ENCODE results near the gene LDHB.
A peak's percentile ranks its signal among the peaks of the same experiment; 100 is the strongest.
"Not testable (repeated sequence)": the region's sequence is repeated elsewhere in the genome, so short reads cannot be mapped to it uniquely, and the experiment has no call there.

The LDHB gene

DNA sequence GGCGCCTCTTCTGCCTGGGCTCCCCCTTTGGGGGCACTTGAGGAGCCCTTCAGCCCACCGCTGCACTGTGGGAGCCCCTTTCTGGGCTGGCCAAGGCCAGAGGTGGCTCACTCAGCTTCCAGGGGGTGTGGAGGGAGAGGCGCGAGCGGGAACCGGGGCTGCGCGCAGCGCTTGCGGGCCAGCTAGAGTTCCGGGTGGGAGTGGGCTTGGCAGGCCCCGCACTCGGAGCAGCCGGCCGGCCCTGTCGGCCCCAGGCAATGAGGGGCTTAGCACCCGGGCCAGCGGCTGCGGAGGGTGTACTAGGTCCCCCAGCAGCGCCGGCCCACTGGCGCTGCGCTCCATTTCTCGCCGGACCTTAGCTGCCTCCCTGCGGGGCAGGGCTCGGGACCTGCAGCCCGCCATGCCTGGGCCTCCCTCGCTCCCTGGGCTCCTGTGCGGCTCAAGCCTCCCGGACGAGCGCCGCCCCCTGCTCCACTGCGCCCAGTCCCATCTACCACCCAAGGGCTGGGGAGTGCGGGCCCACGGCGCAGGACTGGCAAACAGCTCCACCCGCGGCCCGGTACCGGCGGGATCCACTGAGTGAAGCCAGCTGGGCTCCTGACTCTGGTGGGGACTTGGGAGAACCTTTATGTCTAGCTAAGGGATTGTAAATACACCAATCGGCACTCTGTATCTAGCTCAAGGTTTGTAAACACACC, 3.9 kb upstream of the LDHB start:
- not testable (repeated sequence) for DNase-seq (ENCODE audit: low read depth)

DNA sequence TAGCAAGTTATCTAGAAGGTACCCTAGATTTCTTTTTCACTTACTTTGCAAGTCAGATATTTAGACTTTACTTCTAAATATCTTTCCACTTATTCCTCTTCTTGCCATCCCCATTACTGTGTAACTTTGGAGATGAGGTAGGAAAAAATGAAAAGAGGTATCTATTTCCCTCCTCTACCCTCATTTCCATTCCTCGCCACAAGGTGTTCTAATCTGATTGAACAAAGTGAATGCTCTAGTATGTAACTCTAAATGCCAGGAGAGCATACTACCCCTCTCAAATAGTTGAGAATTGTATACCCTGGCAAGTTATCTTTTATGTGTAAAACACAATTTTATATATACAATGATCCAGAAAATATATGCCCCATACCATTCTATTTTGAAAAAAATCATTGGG, 1.7 kb upstream of the LDHB start:
- no peak for DNase-seq (ENCODE audit: low read depth)

DNA sequence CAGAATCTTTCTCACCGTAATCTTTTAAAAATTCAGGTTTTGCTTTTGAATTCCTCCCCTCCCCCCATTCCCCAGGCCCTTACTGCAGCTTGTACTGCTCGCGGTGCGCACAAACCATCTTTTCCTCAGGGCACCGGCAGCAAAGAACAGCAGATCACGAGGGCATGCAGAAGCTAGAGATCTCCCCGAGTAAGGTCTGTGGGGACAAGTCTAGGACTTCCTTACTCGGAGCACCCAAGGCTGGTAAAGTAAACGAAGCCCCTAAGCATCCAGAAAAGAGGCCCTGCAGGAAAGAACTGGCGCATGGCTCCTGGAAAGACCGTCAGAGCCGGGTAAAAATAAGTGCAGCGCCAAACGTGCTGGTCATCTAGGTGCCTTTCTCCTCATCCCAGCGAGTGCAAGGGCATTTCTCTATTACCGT, 727 bp downstream of the LDHB start:
- peak; percentile 9 for DNase-seq (ENCODE audit: low read depth)

DNA sequence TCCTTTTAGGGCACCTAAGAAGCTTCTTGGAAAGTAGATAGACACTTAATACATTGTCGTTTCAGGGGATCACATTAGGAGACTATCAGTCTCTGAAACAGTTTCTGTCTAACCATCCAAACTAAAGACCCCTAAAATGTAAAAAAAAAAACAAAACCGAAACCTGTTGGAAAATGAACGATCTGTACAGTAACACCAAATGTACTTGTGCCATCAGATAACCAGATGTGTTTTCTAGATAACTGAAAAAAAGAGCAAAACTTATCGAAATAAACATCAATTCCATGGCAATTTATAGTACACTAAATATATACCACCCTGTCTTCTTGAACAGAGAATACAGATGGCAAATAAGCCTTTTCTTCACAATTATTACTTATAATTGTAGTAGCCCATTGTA, 2.1 kb downstream of the LDHB start:
- DNase-seq (ENCODE audit: low read depth) = no peak

DNA sequence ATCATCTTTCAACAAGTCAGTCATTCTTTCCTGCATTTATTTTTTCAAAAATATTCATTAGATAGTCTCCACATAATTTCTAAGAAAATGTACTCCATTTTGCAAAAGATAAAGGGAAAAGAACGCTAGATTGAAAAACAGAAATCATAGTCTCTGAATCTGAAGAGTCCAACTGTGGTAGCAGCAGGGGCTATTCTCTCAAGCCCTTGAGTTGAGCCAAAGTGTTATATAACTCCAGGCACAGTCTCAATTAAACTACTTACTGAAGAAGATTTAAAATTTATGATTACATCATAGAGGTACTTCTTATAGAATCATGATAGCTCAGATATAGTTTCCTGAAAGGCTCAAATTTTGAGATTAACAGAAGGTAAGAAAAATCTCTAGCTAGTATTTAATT, 5.8 kb downstream of the LDHB start:
- DNase-seq (ENCODE audit: low read depth) = no peak

DNA sequence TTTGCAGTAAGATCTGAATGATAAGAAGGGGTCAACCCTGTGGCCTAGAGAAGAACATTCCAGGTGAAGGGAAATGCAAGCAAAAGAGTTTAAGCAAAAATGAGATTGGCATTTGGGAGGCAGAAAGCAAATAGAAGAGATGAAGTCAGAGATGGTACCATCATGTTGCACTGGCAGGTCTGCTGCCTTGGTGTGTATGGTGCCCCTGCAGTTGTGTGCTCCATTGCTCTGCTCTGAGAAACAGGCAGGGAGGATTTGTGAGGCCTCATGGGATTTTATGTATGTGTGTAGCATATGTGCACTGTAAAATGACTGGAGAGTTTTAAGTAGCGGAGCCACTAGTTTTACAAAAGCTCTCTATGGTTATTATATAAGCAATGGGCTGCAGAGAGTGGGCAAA, 6.6 kb downstream of the LDHB start:
- DNase-seq (ENCODE audit: low read depth) = no peak

DNA sequence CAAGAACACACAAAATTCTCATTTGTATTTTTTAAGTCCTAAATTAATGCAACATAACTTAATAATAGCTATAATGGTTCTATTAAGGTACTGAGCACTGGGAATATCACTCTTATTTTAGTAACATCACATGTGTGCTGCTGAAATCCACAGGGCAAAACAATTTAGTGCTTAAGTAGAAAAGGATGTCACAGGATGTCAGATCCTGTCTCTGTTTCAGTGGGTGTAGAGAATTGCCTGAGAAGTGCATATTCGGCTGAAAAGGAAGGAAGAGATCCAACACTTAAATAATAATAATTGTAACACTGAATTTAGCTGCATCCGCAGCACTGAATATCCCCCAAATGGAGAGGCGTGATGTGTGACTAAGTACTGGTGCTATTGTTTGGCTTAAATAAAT, 8.6 kb downstream of the LDHB start:
- no peak for DNase-seq (ENCODE audit: low read depth)

DNA sequence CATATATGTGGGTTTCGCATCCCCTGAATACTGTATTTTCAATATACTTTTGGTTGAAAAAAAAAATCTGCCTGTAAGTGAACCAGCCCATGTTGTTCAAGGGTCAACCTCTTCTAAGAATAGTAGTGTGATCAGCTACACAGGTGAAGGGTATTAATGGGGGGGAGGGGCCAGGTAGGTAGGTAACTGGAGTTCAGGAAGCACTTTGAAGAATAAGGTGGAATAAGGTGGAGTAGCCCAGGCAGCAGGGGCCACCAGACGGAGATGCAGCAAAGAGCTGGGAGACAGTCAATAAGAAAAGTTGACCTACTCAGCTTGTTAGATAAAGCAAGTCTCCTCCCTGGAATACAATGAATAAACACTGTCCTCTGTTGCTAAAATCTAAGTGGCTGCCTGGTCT, 9.3 kb downstream of the LDHB start:
- no peak for DNase-seq (ENCODE audit: low read depth)

DNA sequence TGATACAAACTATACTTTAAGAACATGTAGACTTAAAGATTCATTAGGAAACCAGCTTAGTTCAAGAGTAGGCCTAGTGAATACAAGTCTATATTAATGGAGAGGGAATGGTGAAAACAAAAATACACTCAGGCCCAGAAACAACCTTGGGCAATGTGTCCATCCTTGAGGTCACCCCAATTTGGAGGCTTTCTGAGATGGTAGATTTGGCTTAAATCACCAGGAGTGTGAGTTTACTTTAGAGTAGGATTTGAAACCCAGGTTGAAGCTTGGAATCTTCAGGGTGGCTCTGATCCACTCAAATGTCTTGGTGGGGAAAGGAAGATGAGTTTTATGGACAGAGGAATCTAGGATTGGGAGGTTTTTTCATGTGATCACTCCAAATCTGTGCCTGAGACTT, 10.5 kb downstream of the LDHB start:
- no peak for DNase-seq (ENCODE audit: low read depth)

DNA sequence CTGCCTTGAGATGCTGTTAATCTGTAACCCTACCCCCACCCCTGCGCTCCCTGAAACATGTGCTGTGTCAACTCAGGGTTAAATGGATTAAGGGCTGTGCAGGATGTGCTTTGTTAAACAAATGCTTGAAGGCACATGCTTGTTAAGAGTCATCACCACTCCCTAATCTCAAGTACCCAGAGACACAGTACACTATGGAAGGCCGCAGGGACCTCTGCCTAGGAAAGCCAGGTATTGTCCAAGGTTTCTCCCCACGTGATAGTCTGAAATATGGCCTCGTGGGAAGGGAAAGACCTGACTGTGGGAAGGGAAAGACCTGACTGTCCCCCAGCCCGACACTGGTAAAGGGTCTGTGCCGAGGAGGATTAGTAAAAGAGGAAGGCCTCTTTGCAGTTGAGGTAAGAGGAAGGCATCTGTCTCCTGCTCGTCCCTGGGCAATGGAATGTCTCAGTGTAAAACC, 12.6 kb downstream of the LDHB start:
- DNase-seq (ENCODE audit: low read depth) = not testable (repeated sequence)

DNA sequence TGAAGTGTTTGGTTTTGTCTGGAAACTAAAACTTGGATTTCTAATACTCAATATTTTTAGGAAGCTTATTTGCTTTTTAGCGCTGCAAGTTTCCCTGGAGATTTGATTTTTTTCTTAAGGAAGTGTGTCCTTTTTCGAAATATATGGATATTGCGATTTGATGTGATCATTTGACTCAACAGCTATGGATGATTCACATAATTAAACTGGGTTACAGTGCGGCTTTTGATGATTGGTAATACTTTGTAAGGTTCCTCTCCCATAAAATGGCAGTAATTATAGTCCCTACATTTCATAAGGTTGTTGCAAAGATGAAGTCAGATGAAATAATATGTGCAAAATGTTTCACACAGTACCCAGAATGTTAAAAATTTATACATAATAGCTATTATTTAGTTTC, 13.1 kb downstream of the LDHB start:
- no peak for DNase-seq (ENCODE audit: low read depth)

DNA sequence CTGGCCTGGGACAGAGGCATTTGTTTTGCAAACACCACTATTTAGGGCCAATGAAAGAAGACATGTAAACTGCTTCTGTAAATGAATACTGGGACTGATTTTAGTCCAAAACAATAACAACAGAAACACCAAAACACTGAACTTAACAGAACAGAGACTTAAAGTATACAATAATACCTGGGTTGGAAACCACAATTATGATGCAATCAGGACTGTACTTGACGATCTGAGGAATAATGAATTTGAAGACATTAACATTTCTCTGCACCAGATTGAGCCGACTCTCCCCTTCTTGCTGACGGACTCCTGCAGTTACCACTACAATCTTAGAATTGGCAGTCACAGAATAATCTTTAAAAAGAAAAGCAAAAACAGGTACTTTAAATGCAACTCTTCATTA, 13.9 kb downstream of the LDHB start:
- no peak for DNase-seq (ENCODE audit: low read depth)

DNA sequence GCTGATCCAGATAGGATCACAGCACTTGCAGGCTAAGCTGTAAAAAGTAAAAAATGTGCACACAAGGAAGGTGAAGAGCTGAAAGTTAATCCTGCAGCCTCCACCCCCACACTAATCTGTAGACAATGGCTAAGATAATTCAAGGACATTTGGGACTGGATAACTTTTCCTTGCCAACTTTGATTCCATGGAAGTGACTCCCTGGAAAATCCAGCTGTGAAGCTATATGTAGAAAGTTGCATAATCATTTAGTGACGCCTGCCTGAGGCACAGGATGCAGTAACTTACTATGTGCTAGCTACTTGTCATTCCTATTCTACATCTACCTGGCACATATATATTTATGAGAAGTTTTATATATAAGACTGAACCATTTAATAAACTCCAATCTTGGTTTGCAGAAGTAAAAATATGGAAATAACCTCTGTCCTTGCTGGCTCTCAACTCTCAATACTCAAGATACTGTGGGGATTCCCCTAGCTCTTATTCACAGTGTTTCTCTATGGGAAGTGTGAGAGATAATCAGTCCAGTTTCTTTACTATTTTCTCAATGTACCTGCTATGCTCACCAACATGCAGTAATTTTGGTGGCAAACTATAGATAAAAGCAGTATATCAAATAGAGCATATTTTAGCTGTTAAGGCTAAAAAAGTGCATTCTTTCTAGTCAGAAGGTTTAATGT, 14.8 kb downstream of the LDHB start:
- no peak for DNase-seq (ENCODE audit: low read depth)

DNA sequence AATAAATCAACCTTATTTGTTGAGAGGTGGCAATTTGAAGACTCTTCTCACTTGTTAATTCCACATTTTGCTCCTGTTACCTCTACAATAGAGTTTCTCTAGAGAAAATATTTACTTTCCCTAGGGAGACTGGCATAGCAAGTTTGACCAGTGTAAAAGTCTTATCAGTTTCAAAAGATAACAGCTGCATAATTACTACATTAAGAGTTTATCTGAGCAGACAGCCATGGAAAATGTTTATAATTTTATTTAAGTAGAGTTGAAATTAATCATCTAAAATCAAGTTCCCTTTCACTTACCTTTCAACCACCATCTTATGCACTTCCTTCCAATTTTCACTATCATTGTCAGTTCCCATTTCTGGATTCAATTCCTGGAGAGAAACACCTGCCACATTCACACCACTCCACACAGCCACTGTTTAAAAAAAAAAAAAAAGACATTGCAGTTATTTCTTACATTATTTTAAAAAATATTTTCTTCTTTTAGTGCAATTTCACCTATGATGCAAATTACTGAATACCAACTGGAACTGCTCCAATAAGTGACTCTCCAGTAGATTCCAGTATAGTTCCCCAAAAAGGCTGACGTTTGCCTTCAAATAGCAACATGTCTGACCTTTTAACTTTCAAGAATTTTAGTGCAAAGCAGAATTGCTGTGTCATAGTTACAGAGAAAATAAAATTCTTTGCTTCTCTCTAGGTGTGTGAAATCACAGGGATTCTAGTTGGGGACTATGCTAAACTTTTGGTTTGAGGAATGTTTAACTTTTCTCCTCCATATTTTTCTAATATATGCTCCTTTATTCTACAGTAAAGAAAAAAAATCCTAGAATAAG, 19.4 kb downstream of the LDHB start:
- no peak for DNase-seq (ENCODE audit: low read depth)

DNA sequence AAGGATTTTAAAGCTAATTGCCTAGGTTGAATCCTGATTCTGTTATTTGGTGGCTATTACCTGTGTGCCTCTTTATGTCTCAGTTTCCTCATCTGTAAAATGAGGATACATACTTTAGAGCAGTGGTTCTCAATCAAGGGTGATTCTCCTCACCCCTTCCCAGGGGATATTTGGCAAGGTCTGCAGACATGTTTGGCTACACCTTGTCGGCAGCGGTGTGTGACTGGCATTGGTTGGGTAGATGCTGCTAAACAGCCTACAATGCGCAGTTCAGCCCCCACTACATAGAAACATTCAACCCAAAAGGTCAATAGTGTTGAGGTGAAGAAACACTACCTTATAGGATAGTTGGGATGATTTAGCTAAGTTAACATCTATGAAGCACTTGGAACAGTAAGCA, 23.4 kb downstream of the LDHB start:
- DNase-seq (ENCODE audit: low read depth) = no peak

DNA sequence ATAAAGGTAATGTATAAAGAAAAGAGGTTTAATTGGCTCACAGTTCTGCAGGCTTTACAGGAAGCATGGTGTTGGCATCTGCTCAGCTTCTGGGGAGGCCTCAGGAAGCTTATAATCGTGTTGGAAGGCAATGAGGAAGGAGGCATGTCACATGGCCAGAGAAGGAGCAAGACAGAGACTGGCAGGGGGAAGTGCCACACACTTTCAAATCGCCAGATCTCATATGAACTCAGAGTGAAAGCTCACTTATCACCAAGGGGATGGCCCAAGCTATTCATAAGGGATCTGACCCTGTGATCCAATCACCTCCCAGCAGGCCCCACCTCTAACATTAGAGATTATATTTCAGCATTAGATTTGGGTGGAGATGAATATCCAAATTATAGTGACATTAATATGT, 26.3 kb downstream of the LDHB start:
- DNase-seq (ENCODE audit: low read depth) = no peak

DNA sequence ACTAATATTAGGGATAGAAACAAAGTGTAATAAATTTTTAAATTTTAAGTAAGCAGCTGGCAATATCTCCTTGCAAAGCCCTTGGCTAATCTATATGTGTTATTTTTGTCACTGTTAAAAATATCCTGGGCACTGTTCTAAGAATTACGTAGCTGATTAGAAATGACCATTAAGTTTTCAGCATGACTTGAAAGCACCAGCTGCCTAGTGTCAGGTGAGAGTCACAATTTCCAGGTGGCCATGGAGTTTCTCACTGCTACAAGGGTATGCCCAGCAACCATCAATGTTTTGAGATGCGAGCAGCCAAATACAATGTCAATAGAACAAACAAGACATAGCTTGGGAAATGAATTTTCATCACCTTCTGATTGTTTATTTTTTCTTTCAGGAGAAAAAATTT, 29.7 kb downstream of the LDHB start:
- no peak for DNase-seq (ENCODE audit: low read depth)

DNA sequence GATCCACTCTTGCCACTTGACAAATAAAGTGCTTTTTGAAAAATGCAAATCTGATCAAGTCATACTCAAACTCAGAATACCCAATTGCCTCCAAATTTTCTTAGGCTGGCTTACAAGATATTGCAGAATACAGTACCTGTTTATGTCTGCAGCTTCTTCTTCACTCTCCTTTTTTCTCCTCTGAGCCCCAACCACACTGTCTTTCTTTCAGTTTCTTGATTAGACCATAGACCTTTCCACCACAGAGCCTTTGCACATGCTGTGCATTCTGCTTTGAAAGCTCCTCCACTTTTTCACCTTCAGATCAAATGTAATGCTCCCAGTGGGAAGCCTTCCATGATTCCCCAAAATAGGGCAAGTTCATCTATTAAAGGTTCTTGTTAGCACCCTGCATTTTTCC, 39.1 kb downstream of the LDHB start:
- DNase-seq (ENCODE audit: low read depth) = no peak

DNA sequence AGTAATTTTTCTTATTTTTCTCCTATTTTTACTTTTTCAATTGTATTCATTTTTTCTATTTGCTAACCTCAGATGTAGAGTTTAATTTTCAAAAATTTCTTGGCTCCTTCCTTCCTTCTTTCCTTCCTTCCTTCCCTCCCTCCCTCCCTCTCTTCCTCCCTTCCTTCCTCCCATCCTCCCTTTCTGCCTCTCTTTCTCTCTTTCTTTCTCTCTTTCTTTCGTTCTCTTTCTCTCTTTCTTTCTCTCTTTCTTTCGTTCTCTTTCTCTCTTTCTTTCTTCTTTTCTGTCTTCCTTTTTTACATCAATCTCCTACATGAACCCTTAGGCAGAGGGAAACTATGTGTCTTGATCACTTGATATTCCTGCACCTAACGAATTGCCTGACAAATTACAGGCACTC, 40.6 kb downstream of the LDHB start:
- DNase-seq (ENCODE audit: low read depth) = no peak

DNA sequence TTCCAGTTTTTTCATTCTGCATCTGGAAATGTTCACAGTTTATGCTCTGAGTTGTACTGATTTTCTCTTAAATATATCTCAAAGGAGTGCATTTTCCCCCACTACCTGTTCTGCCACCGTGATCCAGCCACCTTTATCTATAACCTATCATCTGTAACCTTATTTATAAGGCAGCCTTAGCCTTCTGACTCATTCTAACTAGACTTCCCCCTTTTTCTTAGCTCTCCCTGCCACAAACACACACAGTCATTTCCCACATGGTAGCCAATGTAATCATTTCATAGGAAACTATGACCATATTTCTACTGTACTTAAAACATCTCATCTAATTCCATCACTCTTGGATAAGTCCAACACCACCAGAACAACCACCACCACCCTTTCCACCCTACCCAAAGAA, 42.2 kb downstream of the LDHB start:
- DNase-seq (ENCODE audit: low read depth) = peak; percentile 36

DNA sequence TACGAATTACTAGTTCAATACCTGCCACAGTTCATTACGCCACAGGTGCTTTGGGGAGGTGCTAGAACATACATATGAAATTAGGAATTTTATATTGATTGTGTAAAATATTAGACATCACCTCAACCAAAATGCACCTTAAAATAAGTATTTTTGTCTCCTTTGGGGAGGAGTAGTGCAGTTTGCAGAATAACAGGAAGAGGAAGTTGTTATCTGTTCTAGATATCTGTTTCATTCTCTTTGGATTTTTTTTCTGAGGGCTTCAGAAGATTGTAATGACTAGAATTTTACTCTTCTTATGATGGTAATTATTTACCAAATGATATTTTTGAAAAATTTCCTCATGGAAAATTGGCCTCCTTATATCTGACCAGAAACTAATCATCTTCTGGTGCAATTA, 43.1 kb downstream of the LDHB start:
- no peak for DNase-seq (ENCODE audit: low read depth)

DNA sequence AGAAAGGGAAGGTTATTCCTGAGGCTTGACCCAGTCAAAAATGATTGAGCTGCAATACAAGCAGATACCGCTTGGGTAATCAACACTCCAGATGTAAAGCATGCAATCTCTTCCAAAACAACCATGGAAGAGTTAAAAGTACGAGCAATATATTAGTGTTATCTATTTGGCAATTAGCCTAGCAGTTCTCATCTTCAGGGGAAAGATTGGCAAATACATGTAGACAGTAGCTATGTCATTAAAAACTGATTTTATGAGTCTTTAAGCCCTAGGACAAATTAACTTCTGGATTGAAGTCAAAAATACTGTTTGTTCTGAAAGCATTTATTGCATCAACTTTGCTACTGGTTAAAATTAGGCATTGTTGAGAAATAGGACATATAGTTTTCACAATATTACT, 43.7 kb downstream of the LDHB start:
- no peak for DNase-seq (ENCODE audit: low read depth)

DNA sequence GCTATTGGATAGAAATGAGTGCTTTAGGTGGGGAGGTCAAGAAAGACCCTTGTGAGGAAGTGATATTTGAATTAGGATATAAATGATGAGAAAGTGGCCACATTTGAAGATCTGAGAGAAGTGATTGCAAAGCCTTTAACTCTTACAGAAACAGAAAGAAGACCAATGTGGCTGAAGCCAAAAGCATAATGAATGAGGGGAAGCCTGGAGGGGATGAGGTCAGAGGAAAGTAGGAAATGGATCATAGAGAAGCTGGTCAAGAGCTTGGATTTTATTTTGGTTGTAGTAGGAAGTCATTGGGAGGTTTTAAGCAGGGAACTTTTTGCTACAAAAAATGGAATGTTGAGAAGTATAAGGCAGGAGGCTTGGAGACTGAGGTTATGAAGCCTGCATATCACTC, 49.4 kb downstream of the LDHB start:
- no peak for DNase-seq (ENCODE audit: low read depth)

Data from stromal cell of bone marrow (primary cell).